GM19023 (cell line): Measurements from ENCODE around the gene ELMOD3.
"Not testable (repeated sequence)": the region's sequence is repeated elsewhere in the genome, so short reads cannot be mapped to it uniquely, and the experiment has no call there.

Source experiments
- ATAC-seq: cut with Tn5 transposase; IDR thresholded peaks from one replicate; pipeline ENCODE4 v1.9.1; 2021; ENCODE audit warnings: mild to moderate bottlenecking, moderate library complexity; ENCODE audit not compliant: unreplicated experiment

ELMOD3 gene

DNA sequence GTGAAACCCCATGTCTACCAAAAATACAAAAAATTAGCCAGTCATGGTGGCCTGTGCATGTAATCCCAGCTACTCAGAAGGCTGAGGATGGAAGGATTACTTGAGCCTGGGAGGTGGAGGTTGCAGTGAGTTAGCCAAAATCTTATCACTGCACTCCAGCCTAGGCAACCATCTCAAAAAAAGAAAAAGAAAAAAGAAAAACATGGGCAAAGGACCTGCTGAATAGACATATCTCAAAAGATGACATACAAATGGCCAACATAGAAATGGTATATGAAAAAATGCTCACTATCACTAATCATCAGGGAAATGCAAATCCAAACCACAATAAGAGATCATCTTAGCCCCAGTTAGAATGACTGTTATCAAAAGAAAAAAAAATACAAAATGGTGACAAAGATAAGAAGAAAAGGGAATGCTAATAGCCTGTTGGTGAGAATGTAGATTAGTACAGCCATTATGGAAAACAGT lies 25.4 kb upstream of the ELMOD3 start:
- ATAC-seq, result no peak

DNA sequence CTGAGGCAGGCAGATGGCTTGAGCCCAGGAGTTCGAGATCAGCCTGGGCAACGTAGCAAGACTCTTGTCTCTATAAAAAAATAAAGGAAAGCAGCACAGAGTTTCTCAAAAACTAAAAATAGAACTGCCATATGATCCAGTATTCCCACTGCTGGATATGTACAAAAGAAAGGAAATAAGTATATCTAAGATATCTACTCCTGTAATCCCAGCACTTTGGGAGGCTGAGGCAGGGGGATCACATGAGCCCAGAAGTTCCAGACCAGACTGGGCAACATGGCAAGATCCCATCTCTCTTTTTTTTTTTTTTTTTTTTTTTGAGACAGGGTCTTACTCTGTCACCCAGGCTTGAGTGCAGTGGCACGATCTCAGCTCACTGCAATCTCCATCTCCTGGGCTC lies 24.9 kb upstream of the ELMOD3 start:
- not testable (repeated sequence) for ATAC-seq

DNA sequence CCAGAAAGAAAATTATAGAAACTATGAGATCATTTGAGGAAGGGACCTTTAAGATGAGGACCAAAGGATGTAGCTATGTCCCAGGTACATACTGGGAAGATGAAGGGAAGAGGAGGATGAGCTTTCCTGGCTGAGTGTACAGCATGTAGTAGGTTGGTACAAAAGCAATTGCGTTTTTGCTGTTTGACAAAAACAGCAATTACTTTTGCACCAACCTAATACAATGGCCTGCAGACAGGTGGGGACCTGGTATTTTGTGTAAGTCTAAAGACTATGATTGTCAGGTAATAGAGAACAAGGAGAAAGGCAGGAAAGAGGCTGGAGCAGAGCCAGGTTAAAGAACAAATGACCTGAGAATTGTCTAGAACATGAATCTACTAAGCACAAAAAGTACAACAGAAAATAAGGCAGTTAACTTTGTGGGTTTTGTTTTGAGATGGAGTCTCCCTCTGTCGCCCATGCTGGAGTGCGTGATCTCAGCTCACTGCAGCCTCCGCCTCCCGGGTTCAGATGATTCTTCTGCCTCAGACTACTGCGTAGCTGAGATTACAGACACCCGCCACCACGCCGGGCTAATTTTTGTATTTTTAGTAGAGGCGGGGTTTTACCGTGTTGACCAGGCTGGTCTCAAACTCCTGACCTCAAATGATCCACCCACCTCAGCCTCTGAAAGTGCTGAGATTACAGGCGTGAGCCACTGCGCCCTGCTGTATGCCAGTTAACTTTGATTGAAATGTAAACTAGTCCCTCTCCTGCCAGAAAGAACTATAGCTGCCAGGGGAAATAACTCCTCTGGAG lies 23.5 kb upstream of the ELMOD3 start:
- ATAC-seq, result no peak

DNA sequence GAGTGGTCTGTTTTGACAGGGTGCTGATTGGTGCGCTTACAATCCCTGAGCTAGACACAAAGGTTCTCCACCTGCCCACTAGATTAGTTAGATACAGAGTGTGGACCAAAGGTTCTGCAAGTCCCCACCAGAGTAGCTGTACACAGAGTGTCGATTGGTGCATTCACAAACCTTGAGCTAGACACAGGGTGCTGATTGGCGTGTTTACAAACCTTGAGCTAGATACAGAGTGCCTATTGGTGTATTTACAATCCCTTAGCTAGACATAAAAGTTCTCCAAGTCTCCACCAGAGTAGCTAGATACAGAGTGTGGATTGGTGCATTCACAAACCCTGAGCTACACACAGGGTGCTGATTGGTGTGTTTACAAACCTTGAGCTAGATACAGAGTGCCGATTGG lies 20.7 kb upstream of the ELMOD3 start:
- ATAC-seq, result not testable (repeated sequence)

DNA sequence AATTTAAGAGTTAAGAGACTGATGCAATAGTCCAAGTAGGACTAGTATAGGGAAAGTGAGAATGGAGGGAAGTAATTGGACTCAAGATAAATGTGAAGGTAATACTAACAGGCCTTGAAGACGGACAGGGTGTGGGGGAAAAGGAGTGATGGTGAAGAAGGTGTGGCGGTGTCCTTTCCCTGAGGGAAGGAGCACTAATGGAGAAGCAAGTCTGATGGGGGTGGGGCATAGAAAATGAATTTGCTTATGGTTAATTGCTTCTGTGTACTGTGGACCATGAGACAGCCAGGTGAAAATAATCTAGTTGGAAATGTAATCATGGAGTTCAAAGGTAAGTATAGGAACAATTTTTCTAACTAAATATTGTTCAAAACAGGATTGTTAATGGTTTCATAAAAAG lies 19.6 kb upstream of the ELMOD3 start:
- ATAC-seq, result no peak

DNA sequence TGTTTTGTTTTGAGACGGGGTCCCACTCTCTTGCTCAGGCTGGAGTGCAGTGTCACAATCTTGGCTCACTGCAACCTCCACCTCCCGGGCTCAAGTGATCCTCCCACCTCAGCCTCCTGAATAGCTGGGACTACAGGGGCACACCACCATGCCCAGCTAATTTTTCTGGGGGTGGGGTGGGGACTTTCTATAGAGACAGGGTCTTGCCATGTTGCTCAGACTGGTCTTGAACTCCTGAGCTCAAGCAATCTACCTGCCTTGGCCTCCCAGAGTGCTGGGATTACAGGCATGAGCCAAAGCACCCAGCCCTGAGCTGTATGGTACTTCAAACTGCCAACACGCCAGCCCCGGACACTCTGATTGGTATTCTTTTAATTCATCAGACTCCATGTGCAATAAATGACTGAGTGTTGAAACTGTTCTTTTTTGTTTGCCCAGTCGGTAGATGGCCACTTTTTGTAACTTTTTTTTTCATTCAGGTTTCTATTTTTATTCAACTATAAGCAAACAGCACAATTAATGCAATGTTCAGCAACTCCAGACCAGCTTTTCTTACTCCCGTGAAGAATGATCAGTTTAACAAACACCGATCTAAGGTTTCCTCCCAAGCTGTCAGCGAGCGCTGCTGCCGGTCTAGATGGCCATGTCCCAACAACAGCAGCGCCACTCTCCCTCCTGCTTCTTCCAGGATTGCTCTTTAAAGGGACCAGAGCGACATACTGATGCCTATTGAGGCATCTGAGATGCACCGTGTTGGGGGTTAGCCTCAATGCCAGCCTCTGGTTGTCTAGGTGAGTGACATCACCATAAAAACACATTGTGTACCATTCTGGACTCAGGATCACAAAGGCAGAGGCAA lies 14.3 kb upstream of the ELMOD3 start:
- no peak for ATAC-seq

DNA sequence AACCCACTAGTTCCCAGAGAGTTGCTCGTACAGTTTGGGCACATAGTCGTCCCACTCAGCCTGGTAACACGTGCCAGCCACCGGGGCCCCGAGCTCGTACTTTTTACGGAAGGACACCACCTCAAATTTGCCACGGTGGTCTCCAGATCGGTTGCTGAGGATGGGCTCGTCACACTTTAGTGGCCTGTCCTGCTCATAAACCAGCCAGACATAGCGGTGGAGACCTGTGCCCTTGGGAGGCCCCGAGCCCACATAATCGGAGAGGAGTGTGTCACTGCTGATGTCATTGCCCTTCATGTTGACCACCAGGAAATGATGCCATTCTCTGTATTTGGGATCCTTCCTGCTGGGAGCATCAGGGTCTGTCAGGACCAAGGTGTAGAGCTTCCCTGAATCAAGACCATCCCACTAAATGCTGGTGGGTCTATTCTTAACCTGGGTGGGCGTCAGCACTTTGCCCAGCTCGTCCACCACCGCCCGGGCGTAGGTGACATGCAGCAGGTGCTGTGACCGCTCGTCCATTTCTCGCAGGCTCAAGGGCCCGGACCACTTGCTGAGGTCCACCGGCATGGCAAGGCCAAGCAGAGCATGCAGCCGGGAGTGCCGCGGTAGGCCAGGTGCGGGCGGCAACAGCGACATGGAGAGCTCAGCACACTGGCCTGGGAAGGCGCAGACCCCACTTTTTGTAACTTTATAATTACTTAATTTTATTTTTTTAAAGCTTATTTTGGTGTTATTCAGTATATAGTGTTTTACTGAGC lies 13.1 kb upstream of the ELMOD3 start:
- no peak for ATAC-seq

DNA sequence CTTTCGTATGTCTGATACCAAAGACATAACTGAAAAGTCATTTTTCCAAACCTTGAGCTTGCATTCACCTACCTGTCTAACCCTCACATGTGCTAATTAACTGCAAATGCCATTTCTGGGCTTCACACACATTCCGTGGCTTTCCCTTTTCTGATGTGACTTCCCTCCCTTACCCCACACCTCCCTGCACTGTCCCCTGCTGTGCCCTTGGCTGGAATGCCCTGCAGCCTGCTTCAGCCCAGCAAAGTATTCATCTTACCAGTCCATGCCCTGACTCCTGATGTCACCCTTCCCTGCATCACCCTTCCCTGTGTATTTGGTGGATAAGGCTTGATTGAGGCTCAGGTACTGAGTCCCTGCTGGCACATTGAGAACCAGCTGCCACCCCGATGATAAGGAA lies 12.4 kb upstream of the ELMOD3 start:
- no peak for ATAC-seq

DNA sequence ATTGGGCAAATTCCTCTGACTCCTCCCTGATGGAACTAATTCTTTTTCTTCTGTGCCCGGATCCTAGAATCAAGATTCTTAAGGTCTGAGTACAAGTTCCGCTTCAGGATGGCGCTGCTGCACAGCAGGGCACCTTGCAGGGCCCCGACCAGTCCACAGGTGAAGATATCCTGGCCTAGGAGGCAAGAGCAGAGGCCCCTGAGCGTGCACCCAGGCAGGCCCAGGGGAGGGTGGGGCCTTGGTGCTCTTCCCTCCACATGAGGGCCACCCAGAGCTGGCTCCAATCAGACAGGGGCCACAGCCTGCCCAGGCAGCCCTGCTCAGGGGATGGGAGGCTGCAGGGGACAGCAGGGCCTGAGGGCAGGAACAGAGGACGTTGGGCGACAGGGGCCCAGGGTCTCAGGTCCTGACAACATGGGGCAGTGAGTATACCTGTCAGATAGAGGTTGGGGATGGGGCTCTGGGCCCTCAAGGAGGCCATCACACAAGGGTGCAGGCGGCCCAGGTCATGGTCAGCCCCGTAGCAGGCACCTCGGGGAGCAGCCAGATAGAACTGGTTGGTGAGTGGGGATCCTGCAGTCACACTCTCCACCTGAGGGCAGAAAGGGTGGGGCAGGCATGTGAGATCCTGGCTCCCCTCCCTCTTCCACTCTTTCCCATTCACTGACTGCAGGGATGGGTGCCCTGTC lies 11.2 kb upstream of the ELMOD3 start:
- ATAC-seq, result not testable (repeated sequence)

DNA sequence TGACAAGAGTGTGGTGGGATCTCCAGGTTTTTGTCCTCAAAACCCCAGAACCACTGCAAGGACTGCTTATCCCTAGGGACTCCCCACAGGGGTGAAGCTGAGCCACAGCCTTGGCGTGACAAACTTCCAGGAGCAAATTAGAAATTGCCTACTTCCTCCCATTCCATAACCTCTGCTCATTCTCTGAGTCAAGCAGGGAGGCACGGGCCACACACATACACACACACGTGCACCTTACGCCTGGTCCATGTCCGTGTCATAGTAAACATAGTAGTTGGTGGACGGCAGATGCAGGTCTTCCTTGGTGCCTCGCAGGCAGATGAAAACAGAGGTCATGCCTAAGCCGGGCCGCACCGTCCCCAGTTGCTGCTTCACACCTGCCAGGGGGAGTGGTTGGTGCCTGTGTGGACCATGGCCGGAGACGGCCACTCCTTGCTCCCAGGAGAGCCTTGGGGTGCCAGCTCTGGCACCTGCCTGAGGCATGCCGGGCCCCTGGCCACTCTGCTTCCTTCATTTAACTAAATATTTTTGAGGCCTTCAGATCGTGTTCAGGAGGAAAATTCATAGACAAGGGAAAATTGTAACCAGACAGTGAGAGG lies 10.1 kb upstream of the ELMOD3 start:
- ATAC-seq, result no peak

DNA sequence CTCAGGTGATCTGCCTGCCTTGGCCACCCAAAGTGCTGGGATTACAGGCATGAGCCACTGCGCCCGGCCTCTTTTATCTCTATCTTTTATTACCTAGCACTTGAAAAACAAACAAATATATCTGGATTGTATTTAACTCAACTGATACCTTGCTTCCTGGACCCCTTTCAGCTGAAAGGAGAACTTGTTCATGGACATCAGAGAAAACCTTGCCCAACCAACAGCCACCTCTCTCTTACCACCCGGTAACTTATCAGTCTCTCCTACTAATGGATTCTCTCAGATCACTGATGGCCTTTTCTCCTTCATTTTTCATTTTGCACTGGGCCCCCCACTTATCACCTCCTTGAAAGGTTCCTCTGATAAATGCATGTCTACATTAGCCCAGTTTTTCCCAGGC lies 7.0 kb upstream of the ELMOD3 start:
- no peak for ATAC-seq

DNA sequence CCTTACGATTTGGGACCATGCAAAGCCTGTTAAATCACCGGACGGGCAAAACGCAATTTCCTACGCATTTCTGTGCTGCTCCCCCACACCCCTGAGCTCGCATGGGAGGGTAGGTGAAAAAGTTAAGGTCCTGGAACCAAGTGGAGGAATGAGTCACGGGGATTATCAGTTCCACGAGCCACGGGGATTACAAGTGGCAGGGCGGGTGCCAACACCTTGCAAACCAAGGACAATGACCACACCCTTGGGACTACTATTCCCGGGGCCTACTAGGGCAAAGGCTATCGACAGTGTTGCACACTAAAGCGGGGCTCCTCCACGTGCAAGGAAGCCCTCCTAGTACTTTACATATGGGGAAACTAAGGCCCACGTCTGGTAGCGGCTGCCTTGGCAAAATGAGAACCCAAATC lies 688 bp upstream of the ELMOD3 start:
- peak; percentile 13 for ATAC-seq

DNA sequence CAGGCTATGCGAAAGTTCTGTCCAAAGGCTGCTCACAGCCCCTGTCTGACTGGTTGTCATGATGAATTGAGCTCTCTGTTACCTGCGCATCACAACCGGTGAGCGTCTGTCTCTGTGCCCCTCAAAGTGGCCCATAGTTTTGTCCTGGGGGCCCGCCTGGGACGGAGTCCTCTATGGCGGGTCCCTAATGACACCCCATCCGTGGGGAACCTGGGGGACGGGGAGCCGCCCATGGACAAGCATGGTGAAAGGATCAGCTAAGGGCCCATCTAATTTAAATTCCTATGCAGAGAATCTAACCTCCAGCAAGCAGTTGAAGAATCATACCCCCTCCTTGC lies 473 bp downstream of the ELMOD3 start:
- ATAC-seq, result peak; percentile 12

DNA sequence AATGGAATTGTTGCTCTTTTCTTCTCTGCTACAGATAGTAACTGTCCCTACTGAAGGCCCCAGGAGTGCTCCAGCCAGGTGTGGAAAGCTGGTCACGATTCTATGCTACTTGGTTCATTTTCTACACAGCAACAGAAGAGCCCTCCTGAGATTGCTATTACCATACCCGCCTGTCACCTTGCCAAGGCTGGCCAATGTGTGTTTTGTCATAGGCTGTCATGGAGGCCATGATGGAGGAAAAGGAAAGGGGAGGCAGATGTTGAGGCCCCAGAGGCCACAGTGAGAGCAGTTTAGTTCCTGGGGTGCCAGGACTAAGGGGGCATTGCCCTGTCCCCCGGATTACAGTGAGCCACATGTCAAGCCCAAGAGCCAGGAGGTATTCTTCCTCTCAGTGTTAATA lies 952 bp downstream of the ELMOD3 start:
- ATAC-seq, result no peak

DNA sequence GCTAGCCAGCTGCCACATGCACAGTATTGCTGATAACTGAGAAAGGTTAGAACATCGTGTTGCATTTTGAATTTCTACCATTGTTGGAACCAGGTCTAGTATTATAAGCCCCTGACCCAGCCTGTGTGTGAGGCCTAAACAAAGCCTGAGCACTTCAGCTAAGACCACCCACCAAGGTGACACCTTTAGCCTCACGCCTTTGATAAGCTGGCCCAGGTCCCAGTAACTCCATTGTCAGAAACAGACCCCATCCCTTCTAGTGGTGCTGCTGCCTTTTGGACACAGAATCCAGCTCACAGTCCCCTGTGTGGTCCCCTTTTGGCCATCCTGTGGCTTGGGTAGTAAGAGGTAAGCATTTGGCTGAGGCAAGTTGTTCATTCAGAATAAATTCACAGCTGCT lies 1.6 kb downstream of the ELMOD3 start:
- no peak for ATAC-seq

DNA sequence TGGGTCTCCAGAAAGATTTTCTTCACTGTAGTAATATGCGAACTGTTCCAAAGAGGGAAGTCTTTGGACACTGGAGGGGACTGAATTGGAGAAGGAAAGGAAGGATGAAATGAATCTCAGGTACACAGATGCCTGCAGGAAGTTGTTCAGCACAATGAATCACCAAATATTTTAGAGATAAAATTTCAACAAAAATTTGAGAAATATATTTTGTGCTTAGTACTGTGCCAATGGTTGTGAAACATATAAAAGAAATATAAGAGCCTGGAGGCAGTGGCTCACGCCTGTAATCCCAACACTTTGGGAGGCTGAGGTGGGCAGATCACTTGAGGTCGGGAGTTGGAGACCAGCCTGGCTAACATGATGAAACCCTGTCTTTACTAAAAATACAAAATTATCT lies 3.2 kb downstream of the ELMOD3 start:
- ATAC-seq, result no peak

DNA sequence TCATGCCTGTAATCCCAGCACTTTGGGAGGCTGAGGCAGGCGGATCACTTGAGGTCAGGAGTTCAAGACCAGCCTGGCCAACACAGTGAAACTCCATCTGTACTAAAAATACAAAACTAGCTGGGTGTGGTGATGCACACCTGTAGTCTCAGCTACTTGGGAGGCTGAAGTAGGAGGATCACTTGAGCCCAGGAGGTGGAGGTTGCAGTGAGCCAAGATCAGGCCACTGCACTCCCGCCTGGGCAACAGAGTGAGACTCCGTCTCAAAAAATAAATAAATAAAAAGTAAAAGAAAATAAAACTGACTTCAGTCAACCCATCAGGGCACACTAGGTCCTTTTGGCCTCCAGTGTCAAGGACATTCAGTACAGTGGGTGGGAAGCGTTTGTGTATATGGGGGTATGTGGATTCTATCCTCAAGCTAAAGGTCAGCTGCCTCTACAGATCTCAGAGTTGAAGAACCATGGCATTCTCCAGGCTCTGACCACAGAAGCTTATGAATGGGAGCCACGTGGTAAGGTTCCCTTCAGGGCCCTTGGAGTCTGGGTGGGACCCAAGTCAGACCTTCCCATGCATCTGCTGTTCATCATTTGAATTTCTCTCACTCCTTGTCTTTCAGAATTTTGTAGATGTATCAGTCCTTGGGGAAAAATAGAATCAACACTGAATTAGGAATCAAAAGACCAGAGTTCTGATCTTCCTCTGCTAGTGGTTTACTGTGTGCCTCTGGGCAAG lies 8.3 kb downstream of the ELMOD3 start:
- ATAC-seq, result not testable (repeated sequence)

DNA sequence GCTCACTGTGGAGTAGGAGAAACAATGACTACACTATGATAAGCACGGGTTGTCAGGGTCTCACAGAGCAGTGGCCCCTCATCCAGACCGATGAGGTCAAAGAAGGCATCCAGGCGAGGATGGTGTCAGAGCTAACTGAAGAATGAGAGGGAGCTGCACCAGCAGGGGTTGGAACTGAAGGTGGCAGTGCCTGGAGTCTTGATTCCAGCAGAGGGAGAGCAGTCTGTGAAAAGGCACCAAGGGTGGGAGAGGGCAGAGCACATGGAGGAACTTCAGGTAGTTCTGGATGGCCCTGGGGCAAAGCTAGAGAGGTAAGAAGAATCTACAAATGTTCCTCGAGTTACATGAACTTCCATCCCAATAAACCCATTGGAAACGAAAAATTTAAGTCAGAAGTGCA lies 12.6 kb downstream of the ELMOD3 start:
- ATAC-seq, result no peak

DNA sequence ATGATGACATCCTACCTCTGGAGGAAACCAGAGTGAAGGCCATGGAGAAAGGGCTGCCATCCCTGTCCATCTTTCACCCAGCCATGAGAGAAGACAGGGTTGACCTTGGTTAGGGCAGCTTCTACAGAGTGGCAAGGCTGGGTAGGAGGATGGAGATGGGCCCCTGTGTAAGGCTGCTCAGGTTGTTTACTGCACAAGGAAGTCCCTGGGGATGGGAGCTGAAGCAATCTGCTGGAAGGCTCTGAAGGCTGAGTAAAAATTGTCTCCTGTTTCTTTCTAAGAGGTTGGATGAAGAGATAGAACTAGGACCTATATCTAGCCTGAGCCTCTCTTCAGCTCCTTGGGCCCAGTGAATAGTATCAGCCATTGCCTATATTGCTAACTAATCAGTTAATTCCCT lies 14.4 kb downstream of the ELMOD3 start:
- no peak for ATAC-seq

DNA sequence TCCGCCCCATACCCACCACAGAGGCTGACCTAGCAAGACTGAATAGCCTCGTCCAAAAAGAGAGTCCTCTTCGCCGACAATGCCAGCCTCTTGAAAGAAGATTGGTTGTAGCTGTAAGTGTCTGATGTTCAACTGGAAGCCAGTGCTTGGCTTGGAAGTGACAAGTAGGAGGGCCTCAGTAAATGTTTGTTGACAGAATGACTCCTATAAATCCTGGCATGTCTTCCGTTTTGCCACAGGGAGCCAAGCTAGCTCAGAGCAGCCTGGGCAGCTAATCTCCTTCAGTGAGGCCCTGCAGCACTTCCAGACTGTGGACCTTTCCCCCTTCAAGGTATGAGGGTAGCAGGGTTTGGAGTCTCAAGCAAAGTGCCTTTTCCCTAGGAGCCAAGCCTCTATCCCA lies 14.9 kb downstream of the ELMOD3 start:
- no peak for ATAC-seq
